A673 (cell line): ENCODE data around the gene ITPKB.

ENCODE experiments used
- CTCF ChIP-seq: fragments of 300-800, 200-600 bp; sonication (generic); conservative IDR thresholded peaks from 2 replicates; pipeline ENCODE4 v1.5.1; 2017; ENCODE audit warnings: low read depth, mild to moderate bottlenecking, antibody characterized with exemption, low read length, moderate library complexity, mixed read lengths
- EZH2 ChIP-seq: fragments of 200-600 bp; sonication (generic); IDR thresholded peaks from 2 replicates; pipeline ENCODE4 v1.6.1; 2017; ENCODE audit warnings: borderline replicate concordance, low read depth, mild to moderate bottlenecking, mixed read lengths, antibody characterized with exemption, low read length; ENCODE audit not compliant: poor library complexity, severe bottlenecking

GRCh38 chr1:226712742-226713419 lies 26.2 kb downstream of the ITPKB start:
- no peak for TF ChIP-seq CTCF
- no peak for TF ChIP-seq EZH2
